Measurements from ENCODE around the gene VPS52.
A peak's percentile ranks its signal among the peaks of the same experiment; 100 is the strongest.

The VPS52 gene

GRCh38 chr6:33208091-33208967, 63.3 kb downstream of the VPS52 start, which contains the start of gene RING1:
Gene RING1 (plus strand): TSS chr6:33208500. CDS start chr6:33208823, 323 bp downstream.
- peak; percentile 61 for DNase-seq

- no peak for DNase-seq
Measured at GRCh38 chr6:33207552-33208090, 64.1 kb downstream of the VPS52 start.

- DNase-seq: no peak
Measured at GRCh38 chr6:33206864-33207551, 64.7 kb downstream of the VPS52 start.

- no peak for DNase-seq
Measured at GRCh38 chr6:33206027-33206863, 65.4 kb downstream of the VPS52 start.

GRCh38 chr6:33205191-33206026, 66.3 kb downstream of the VPS52 start:
- no peak for DNase-seq

GRCh38 chr6:33204415-33205190, 67.1 kb downstream of the VPS52 start, which contains the start of gene HSD17B8:
Gene HSD17B8 (plus strand): TSS chr6:33204655. CDS start chr6:33204669, 14 bp downstream.
- DNase-seq: peak; percentile 82

GRCh38 chr6:33204165-33204414, 67.6 kb downstream of the VPS52 start:
- DNase-seq: no peak

- no peak for DNase-seq
Measured at GRCh38 chr6:33203443-33204164, 68.1 kb downstream of the VPS52 start.

- DNase-seq: no peak
Measured at GRCh38 chr6:33202799-33203198, 68.9 kb downstream of the VPS52 start.

GRCh38 chr6:33201935-33202334, 69.7 kb downstream of the VPS52 start:
- DNase-seq: no peak

- no peak for DNase-seq
Measured at GRCh38 chr6:33201147-33201545, 70.5 kb downstream of the VPS52 start.
